Measurements from ENCODE around the gene COG5.
"Not testable (repeated sequence)": the region's sequence is repeated elsewhere in the genome, so short reads cannot be mapped to it uniquely, and the experiment has no call there.

Gene COG5

DNA sequence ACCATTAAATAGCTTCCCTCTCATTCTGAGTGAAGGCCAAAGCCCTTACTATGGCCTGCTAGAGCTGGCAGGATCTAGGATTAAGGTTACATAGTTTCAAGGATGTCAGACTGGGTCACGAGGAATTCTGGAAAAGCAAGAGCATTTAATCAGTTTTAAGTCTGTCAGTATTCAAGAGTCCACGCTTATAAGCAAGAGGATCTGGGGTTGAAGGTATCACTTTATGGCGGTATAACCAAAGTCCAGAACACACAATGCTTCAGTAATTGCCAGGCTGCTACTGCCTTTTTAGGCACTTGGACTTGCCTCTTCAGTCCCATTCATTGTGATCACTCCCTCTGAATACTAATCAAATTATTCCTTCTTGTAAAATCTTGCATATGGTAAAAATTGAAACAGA lies 293.9 kb downstream of the COG5 start:
- DNase-seq (ENCODE audit: low read depth): no peak

- no peak for DNase-seq (ENCODE audit: low read depth)
These were observed 295.1 kb downstream of the COG5 start for GRCh38 chr7:107268594-107268993.

GRCh38 chr7:107267138-107267537 lies 296.6 kb downstream of the COG5 start:
- DNase-seq (ENCODE audit: low read depth): no peak

DNA sequence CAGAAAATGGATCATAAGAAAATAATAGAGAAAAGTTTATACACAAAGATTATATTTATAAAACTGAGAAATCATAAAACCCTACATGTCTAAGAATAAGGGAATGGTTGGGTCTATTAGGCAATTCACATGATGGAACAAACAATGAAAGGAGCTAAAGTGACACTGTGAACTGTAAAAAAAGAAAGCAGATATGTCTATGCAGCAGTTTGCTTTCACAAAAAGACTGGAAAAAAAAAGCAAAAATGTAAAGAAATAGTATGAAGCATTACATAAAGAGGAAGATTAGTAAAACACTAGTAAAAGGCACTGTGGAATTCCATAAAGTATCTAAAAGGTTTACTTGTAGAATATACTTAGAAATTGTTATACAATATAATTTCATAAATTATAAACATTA lies 299.0 kb downstream of the COG5 start:
- DNase-seq (ENCODE audit: low read depth): no peak

GRCh38 chr7:107262857-107263256 lies 300.9 kb downstream of the COG5 start:
- DNase-seq (ENCODE audit: low read depth): no peak

GRCh38 chr7:107258737-107259136 lies 305.0 kb downstream of the COG5 start:
- DNase-seq (ENCODE audit: low read depth): no peak

GRCh38 chr7:107255602-107256001 lies 308.1 kb downstream of the COG5 start:
- DNase-seq (ENCODE audit: low read depth): no peak

- DNase-seq (ENCODE audit: low read depth): no peak
These were observed 309.2 kb downstream of the COG5 start for GRCh38 chr7:107254398-107254985.

DNA sequence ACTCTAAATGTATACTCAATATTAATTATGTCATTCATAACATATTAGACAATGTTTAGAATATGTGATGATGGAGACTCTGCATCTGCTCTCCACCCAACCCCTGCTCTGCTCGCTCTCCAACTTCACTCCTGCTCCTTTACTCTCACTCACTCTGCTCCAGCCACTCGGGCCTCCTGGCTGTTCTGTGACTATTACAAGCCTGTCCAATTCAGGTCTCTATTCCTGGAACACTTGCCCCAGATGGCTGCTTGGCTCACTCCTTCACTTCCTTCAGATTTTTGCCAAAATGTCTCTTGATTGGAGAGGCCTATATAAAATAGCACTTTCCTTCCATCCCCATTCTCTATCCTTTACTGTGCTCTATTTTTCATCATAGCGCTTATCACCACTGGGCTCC lies 310.1 kb downstream of the COG5 start:
- no peak for DNase-seq (ENCODE audit: low read depth)

GRCh38 chr7:107251963-107252362 lies 311.8 kb downstream of the COG5 start:
- DNase-seq (ENCODE audit: low read depth): no peak

DNA sequence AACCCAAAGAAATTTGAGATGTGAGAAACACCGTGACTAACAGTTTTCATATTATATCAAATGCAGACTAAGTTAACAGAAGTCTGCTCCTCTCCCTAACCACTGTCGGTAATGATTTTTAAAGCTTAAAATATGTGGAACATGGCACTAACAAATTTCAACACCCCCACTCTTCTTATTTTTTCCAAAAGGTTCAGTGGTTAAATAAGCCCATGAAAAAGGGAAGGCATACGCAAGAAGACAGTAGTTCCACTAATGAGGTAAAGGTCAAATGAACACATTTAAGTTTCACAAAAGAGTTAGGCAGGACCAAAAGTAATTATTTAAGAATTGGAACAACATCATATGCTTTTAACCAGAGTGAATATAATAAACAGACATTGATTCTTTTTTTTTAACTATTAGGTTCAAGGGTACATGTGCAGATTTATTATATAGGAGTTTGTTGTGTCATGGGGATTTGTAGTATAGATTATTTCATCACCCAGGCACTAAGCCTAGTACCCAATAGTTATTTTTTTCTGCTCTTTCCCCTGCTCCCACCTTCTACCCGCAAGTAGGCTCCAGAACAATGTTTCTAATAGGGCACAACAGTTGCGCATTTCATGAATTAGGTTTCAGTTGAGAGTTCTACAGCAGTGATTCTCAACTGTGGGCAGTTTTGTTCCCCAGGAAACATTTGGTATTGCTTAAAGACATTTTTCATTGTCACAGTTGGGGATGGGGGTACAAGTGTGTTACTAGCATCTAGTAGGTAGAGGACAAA lies 315.0 kb downstream of the COG5 start:
- DNase-seq (ENCODE audit: low read depth): no peak

GRCh38 chr7:107246836-107247235 lies 316.9 kb downstream of the COG5 start:
- DNase-seq (ENCODE audit: low read depth): not testable (repeated sequence)

- DNase-seq (ENCODE audit: low read depth): no peak
These were observed 319.1 kb downstream of the COG5 start for GRCh38 chr7:107244613-107245012.

DNA sequence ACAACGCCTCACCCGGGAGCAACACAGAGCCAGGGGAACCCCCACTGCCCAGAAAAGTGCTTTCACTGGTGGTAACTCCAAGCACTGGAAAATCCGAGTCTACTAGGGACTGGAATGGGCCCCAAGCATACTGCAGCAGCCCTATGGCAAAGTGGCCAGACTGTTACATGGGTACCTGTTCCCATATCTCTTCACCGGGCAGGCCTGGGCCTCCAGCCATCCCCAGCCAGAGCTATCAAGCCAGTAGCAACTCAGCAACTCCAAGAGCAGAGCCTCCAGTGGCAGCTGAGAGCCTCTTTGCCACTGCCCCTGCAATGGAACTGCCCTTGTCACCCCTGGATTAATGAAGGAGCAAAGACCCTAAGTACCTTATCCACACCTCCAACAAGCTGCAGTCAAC lies 321.5 kb downstream of the COG5 start:
- DNase-seq (ENCODE audit: low read depth): no peak

GRCh38 chr7:107237451-107237850 lies 326.3 kb downstream of the COG5 start:
- no peak for DNase-seq (ENCODE audit: low read depth)

GRCh38 chr7:107236862-107237261 lies 326.9 kb downstream of the COG5 start:
- no peak for DNase-seq (ENCODE audit: low read depth)

- no peak for DNase-seq (ENCODE audit: low read depth)
These were observed 329.3 kb downstream of the COG5 start for GRCh38 chr7:107234436-107234835.

DNA sequence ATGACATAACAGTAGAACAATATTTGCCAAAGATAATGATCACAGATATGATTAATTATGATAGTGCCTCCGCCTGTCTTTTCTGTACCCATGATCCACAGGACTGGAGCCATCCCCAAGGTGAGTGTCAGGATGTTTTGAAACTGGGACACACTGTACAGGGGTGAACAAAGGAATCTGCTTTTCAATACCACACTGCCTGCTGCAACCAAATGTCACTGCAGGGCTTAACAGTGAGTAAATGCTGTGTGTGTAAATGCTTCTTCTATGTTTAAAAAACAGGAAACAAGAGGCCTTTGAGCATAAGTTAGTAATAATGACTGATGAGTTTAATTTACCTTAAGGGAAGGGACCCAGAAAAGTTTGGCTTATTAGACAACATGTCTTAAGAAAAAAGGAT lies 329.7 kb downstream of the COG5 start:
- no peak for DNase-seq (ENCODE audit: low read depth)

GRCh38 chr7:107233174-107233573 lies 330.5 kb downstream of the COG5 start:
- no peak for DNase-seq (ENCODE audit: low read depth)

GRCh38 chr7:107232568-107233090 lies 331.1 kb downstream of the COG5 start:
- no peak for DNase-seq (ENCODE audit: low read depth)

GRCh38 chr7:107230334-107230733 lies 333.4 kb downstream of the COG5 start:
- DNase-seq (ENCODE audit: low read depth): no peak

DNA sequence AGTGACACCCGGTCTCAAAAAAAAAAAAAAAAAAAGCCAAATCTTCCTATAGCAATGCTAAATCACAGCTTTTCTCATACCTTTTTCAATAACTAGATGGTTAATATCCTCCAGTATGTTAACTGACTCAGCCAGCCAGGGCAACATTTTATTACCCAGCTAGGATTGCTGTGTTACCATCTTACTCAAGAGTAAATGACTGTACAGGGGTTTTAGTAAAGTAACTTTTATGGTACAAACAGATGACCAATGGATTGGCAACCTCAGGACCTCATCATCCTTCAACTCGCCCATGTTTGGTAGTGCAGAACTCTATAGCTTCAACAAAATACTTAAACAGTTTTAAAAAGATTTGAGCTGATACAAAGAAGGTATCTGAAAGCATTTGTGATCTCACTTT lies 335.4 kb downstream of the COG5 start:
- DNase-seq (ENCODE audit: low read depth): no peak

GRCh38 chr7:107224374-107225223 lies 339.1 kb downstream of the COG5 start:
- DNase-seq (ENCODE audit: low read depth): no peak
